Umbilical cord (tissue), 2 donors: ENCODE data around the gene PIH1D1. TPM values are rescaled to one million over a fixed set of nuclear protein-coding genes. Genes with fewer than 3 reads are reported as not detected.

ENCODE experiments used
- DNase-seq: peaks from one replicate; pipeline ENCODE4 v3.0.0-alpha.2; 2015; ENCODE audit warnings: low spot score
- total RNA-seq: library from RNA; depleted of rRNA; stranded (reverse); fragments of >200 nt; gene quantifications from one replicate; pipeline ENCODE4 v1.2.3, GENCODE V29; 2014; ENCODE audit warnings: low replicate concordance; ENCODE audit not compliant: insufficient read depth

PIH1D1 gene
- total RNA-seq, 1 donor from 2014 or later, result 61.9 TPM

GRCh38 chr19:49420227-49420626 is 31.4 kb downstream of the PIH1D1 start:
- DNase-seq, result no peak

DNA sequence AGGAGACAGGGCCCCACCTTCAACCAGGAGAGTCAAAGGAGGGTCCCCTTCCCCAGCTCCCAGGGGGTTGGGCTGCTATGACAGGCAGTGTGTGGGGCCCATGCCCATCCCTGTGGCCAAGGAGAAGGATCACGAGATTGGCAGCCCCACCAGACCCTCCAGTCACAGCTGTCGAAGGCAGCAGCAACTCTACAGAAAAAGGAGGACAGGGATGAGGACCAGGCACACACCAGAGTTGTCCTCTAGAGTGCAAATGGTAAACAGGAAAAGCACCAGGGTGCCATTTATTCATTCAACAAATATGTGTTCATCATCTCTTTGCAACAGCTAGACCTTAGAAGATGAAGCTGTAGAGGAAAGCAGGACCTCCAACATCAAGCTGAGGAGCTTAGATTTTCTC is 32.4 kb downstream of the PIH1D1 start:
- no peak for DNase-seq

- no peak for DNase-seq
Measured at GRCh38 chr19:49418511-49418910, 33.1 kb downstream of the PIH1D1 start.

DNA sequence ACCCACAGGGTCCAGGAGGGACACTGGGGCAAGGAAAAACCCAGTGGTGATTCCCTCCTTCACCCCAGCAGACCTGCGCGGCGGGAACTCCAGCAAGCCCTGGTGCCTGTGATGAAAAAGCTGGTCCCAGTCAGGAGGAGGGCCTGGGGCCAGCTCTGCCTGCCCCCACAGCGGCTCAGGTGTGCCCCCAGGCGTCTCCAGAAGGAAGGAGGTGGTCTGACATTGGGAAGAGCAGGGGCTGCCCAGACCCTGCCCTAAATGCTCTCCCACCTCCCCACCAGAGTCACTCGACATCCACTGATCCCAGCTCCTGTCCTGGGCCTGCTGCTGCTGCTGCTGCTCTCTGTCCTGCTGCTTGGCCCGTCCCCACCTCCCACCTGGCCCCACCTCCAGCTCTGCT is 34.5 kb downstream of the PIH1D1 start:
- DNase-seq, result no peak

GRCh38 chr19:49415810-49416200 is 35.8 kb downstream of the PIH1D1 start:
- no peak for DNase-seq

DNA sequence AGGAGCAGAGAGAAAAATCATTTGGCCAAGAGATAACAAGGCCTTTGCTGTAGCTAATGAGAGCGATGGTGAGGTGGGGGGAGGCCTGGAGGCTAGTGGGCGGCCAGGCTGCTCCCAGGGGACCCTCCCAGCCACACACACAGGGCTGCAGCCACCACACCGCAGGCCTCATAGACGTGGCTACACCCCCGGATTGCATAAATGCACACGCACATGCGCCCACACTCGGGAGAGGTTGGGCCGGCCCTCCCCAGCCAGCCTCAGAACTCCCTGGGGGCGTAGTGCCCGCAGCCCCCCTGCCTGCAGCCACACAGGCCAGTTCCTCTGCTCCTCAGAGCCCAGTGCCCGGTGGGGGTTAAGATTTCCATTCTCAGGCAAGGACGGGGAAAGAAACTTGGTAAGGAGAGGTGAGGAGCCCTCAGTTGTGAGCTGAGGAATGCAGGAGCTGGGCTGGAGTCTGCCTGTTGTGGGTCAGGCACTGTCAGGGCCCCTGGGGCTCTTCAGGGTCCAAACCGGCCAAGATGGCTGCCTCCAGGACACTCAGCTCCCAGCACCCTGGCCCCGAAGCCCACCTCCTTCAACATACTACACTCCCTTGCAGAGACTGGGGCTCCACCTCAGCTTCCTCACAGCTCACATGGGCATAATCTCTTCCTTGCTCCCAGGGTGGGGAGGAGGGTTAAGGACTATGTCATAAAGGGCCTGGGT is 36.4 kb downstream of the PIH1D1 start:
- DNase-seq, result no peak

DNA sequence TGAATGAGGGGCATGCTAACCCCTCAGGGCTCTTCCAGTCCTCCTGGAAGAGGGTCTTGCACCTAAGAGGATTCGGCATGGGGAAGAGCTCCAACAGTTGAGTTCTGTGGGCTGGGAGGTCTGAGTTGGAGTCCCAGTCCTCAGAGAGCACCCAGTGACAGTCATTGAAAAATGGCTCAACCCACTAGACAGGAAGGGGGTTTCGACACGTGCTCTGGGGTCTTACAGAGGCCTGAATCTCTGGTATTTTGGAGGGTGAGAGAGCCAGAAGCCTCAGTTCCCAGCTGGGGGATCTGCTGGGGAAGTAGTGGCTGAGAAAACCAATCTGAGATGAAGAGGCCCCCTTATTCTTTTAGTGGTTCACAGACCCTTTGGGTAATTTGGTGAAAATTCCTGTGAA is 37.4 kb downstream of the PIH1D1 start:
- DNase-seq, result no peak

GRCh38 chr19:49413348-49413747 is 38.3 kb downstream of the PIH1D1 start:
- no peak for DNase-seq

GRCh38 chr19:49411681-49412326 is 39.8 kb downstream of the PIH1D1 start:
- DNase-seq, result peak; percentile 13

DNA sequence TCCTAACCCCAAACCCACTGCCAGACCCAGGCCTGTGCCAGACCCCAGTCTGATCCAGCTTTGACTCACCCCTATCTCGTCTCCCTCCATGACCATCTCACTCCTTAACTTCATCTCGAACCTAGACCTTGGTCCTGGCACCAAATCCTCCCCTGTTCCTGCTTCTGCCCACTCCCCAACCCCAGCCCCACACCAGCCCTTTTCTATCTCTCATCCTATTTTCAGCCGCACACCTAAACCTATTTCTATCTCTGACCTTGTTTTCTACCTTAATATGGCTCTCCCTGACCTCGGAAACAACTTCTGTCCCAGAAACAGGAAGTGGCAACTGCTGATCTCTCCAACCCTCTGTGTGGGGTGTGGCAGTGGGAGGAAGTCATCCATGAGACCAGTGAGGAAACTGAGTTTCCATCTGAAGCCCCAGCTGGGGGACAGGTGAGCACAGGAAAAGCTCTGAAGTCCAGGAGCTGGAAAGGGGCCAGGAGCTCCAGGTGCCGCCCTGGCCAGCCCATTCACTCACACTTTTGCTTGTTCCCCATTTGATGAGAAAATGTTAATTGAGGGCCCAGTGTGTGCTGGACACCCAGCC is 42.1 kb downstream of the PIH1D1 start:
- no peak for DNase-seq

GRCh38 chr19:49408816-49409440 is 42.7 kb downstream of the PIH1D1 start:
- no peak for DNase-seq

- DNase-seq, result no peak
Measured at GRCh38 chr19:49407482-49408015, 44.1 kb downstream of the PIH1D1 start.

DNA sequence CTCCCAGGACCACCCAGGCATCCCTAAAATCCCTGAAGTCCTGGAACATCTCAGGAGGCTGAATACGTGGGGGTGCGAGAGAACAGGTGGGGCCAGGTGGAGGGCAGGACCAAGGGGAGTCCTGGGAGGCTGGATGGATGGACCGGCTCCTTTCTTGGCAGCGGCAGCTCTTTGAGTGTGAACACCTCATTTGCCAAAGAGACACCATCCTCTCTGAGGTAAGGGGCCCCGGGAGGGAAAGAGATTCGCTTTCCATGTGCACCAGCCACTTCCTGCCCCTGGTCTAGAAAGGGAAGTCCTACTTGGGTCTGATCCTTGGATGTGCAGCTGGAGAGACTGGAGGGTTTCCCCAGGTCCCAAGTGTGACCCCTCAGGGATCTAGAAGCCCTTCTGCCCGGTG is 44.5 kb downstream of the PIH1D1 start:
- no peak for DNase-seq

GRCh38 chr19:49403404-49404187 is 48.0 kb downstream of the PIH1D1 start:
- DNase-seq, result no peak

- DNase-seq, result no peak
Measured at GRCh38 chr19:49400029-49400428, 51.6 kb downstream of the PIH1D1 start.

GRCh38 chr19:49398931-49399330 is 52.7 kb downstream of the PIH1D1 start:
- no peak for DNase-seq

- no peak for DNase-seq
Measured at GRCh38 chr19:49398001-49398615, 53.5 kb downstream of the PIH1D1 start.

DNA sequence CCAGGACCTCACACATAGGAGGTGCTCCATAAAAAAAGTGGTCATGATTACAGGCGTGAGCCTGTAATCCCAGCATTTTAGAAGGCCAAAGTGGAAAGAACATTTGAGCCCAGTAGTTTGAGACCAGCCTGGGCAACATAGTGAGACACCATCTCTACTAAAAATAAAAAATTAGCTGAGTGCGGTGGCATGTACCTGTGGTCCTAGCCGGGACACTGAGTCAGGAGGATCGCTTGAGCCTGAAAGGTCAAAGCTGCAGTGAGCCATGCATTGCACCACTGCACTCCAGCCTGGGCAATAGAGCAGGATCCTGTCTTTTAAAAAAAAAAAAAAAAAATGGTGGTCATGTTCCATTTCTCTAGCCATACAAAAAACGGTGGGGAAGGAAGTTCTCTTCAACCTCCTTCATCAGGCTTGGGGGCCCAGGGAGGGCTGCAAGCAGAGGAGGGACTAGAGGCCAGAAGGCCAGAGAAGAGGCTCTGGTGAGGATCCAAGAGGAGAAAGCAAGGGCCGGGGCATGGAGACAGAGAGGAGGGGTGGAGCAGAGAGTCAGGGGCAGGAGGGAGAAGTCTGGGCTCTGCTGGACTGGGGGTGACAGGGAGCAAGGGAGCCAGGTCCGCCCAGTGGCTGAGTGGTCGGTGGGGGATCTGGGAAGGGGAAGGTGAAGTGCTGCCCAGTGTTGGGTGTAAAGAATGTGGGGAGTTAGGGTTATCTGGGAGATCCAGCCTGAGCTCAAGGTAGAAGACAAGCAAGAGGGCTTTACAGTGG is 54.7 kb downstream of the PIH1D1 start:
- no peak for DNase-seq
